Measurements from ENCODE around the gene TMEM18. TPM values are rescaled to one million over a fixed set of nuclear protein-coding genes. Genes with fewer than 3 reads are reported as not detected.

Gene TMEM18
- total RNA-seq, 1 donor from 2014 or later = 34.6 TPM

DNA sequence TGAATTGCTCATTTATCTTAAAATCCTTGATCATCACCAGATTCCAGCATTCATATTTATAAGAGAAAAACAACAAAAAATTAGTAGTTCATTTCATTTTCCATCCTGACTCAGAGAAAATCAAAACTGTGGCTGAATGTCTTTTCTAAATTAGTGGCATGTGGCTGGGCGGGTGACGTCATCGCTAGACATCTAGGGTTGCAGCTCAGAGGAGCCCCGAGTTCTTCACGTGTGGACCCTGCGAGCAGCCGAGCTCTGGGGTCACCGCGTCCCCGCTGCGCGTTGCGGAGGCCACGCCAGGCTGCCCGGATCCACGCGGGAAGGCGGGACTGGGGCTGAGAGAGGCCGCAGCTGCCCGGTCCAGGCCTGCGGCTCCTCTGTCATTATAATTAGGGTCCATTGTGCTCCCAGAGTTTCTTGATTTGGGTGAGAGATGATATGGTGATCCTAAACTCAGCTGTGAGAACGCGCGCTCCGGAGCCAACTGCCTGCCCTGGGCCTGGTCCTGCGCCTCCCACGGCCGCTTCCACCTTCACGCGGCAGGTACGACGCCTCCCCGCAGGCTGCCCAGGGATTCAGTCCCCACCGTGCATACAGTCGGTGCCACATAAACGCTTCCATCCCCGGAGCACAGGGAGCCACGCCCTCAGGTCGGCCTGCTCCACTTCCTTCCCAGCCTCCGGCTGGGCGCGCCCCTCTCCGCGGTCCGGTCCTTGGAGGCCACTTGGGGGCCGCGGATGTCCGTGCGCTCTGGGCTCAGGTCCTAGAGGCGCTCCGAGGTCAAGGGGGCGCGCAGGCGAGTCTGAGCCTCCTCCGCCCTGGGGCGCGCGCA lies 56.5 kb downstream of the TMEM18 start:
- POLR2A ChIA-PET = no interaction called here
- TF ChIP-seq, protein P1, sequence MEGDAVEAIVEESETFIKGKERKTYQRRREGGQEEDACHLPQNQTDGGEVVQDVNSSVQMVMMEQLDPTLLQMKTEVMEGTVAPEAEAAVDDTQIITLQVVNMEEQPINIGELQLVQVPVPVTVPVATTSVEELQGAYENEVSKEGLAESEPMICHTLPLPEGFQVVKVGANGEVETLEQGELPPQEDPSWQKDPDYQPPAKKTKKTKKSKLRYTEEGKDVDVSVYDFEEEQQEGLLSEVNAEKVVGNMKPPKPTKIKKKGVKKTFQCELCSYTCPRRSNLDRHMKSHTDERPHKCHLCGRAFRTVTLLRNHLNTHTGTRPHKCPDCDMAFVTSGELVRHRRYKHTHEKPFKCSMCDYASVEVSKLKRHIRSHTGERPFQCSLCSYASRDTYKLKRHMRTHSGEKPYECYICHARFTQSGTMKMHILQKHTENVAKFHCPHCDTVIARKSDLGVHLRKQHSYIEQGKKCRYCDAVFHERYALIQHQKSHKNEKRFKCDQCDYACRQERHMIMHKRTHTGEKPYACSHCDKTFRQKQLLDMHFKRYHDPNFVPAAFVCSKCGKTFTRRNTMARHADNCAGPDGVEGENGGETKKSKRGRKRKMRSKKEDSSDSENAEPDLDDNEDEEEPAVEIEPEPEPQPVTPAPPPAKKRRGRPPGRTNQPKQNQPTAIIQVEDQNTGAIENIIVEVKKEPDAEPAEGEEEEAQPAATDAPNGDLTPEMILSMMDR (IDR thresholded peaks at IDR 0.05) = no peak
- no peak for ATAC-seq (ENCODE audit: low read depth)
- Mint-ChIP-seq H3K4me3 (no peak overlapping the region), H3K27me3 (peaks cover 5% of the 10 kb centered on the region), H3K27ac (no peak overlapping the region), H3K36me3 (ENCODE audit: low read depth) (no peaks in the 10 kb centered on the region), H3K9me3 (peaks cover 10% of the 10 kb centered on the region), H3K4me1 (no peaks in the 10 kb centered on the region)
- intact Hi-C loops (cut with micrococcal nuclease) = no loop called here
- no peak for DNase-seq
- CTCF ChIA-PET = no interaction called here

DNA sequence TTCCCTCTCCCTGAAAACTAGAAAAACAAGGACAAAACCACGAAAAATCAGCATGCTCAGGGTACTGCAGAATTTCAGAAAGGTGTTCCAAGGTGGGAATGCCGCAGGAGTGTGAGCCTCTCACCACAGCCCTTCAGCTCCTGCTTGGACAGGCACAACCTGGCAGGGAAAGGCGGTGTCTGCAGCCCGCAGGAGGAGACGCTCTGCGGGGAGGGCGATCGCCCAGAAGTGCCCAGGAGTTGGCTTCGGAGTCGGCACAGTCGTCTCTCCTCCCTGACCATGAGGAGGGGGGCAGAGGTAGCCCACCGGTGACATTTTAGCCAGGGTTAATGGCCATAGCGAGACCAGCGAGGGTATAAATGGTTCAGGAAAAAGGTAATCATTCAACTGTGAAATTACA lies 57.2 kb downstream of the TMEM18 start:
- CTCF ChIA-PET = no interaction called here
- DNase-seq (no peak), ATAC-seq (ENCODE audit: low read depth) (no peak)
- TF ChIP-seq, protein P1 (IDR thresholded peaks at IDR 0.05) = no peak
- H3K27ac Mint-ChIP-seq = no peak overlapping the region
- no peaks in the 10 kb centered on the region for H3K36me3 Mint-ChIP-seq (ENCODE audit: low read depth)
- peaks cover 2% of the 10 kb centered on the region for H3K27me3 Mint-ChIP-seq
- H3K4me3 Mint-ChIP-seq = no peak overlapping the region
- H3K9me3 Mint-ChIP-seq = peaks cover 10% of the 10 kb centered on the region
- POLR2A ChIA-PET = no interaction called here
- intact Hi-C loops (cut with micrococcal nuclease) = no loop called here
- no peaks in the 10 kb centered on the region for H3K4me1 Mint-ChIP-seq

DNA sequence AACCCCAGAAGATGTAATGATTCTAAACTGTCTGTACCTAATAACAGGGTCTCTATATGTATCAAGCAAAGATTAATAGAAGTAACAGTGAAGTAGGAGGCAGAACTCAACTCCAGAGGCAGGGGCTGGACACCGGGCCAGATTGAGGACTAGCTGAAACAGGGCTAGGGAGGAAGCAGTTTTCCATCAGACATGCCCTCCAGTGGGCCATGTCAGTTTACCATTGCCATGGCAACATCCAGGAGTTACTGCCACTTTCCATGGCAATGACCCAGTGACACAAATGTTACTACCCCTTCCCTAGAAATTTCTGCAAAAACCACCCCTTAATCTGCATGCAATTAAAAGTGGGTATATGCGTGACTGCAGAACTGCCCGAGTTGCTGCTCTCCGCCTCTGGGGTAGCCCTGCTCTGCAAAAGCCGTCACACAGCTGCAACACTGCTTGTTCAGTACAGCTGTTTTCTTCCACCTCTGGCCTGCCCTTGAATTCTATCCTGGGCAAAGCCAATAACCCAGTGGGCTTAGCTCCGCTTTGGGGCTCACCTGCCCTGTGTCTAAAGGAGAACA lies 58.7 kb downstream of the TMEM18 start:
- no peaks in the 10 kb centered on the region for H3K36me3 Mint-ChIP-seq (ENCODE audit: low read depth)
- H3K4me3 Mint-ChIP-seq = no peak overlapping the region
- intact Hi-C loops (cut with micrococcal nuclease) = no loop called here
- ChIA-PET CTCF (no interaction called here), POLR2A (no interaction called here)
- H3K4me1 Mint-ChIP-seq = no peaks in the 10 kb centered on the region
- TF ChIP-seq, protein P1 (IDR thresholded peaks at IDR 0.05) = no peak
- ATAC-seq (ENCODE audit: low read depth) (no peak), DNase-seq (no peak)
- H3K9me3 Mint-ChIP-seq = peaks cover 10% of the 10 kb centered on the region
- no peak overlapping the region for H3K27ac Mint-ChIP-seq
- peaks cover 7% of the 10 kb centered on the region for H3K27me3 Mint-ChIP-seq

DNA sequence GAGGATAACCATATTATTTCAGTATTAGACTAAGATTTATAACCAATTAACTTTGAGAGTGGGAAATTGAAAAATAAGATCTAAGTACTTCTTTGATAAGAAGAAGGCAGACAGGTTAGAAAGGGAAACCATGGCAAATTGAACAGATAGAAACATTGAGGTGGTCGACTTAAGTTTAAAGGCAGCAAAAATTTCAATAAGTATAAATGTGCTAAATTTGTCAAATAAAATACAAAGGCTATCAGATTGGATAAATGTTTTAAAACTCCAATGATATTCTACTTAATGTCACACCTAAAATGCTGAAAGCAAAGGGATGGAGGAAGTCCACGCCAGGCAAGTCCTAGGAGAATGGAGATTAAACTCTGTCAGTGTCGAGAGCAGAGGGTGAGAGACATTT lies 59.2 kb downstream of the TMEM18 start:
- ChIA-PET CTCF (no interaction called here), POLR2A (no interaction called here)
- Mint-ChIP-seq H3K27ac (no peak overlapping the region), H3K4me1 (no peaks in the 10 kb centered on the region), H3K27me3 (peaks cover 10% of the 10 kb centered on the region), H3K4me3 (no peak overlapping the region), H3K36me3 (ENCODE audit: low read depth) (no peaks in the 10 kb centered on the region), H3K9me3 (peaks cover 10% of the 10 kb centered on the region)
- no peak for DNase-seq
- ATAC-seq (ENCODE audit: low read depth) = no peak
- intact Hi-C loops (cut with micrococcal nuclease) = no loop called here
- TF ChIP-seq, protein P1 (IDR thresholded peaks at IDR 0.05) = no peak
